ENCODE data around the gene TOPBP1.
A peak's percentile ranks its signal among the peaks of the same experiment; 100 is the strongest.

The TOPBP1 gene

DNA sequence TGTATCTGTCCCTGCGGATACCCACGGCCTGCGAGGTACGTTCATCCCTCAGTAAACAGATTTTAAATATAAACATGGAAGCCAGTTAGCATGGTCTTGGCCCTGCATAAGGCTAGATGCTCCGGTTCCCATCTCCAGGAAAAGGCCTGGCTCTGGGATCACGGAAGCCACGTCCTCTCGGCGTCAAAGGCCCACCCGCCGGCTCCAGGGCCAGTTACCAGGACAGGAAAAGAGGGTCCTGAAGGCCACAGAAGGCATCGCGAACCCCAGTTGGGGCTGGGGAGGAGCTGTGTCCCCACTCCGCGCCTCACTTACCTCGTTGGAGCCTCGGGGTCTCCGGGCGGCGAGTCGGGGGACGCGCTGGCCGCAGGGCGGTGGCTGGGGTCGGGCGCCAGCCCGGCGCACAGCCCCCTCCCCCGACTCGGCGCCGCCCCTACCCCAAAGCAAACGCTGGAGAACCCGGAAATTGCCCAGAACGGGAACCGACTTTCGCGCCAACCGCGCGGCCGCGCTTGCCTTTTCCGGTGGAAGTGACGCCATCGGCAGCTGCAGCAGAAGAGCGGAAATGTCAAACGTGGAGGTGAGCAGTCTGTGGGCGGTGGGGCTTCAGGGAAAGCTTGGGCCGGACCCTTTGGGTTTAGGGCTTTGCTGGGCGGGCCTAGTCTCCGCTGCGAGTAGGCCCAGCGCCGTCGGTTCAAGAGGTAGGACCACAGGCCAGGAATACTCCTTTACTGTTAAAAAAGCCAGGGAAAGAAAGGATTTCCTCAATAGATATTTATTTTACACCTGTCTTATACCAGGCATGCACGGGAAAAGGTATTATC lies at the start of gene TOPBP1:
TSS of gene TOPBP1 (minus strand) at position 488 of the 824 bp plus-strand sequence. CDS start 814 bp downstream, outside the sequence.
- Histone ChIP-seq H3K27ac (peak within 1 kb of the TSS; percentile 66), H3K4me2 (ENCODE audit: low read length) (peak within 1 kb of the TSS; percentile 71), H3K4me1 (peaks cover 3% of the 10 kb centered on the region), H3K79me2 (peaks cover 5% of the 10 kb centered on the region), H3K9ac (peak within 1 kb of the TSS; percentile 61), H3K36me3 (ENCODE audit: control insufficient read depth, insufficient read depth, low read length) (no peaks in the 10 kb centered on the region), H3K27me3 (ENCODE audit: control insufficient read depth, insufficient read depth, low read length) (no peaks in the 10 kb centered on the region), H3K4me3 (ENCODE audit: low read depth, low read length) (peak within 1 kb of the TSS; percentile 72), H2AFZ (peak within 1 kb of the TSS; percentile 99), H3K9me3 (ENCODE audit: control insufficient read depth, low read length) (no peaks in the 10 kb centered on the region)
- TF ChIP-seq, protein P1, sequence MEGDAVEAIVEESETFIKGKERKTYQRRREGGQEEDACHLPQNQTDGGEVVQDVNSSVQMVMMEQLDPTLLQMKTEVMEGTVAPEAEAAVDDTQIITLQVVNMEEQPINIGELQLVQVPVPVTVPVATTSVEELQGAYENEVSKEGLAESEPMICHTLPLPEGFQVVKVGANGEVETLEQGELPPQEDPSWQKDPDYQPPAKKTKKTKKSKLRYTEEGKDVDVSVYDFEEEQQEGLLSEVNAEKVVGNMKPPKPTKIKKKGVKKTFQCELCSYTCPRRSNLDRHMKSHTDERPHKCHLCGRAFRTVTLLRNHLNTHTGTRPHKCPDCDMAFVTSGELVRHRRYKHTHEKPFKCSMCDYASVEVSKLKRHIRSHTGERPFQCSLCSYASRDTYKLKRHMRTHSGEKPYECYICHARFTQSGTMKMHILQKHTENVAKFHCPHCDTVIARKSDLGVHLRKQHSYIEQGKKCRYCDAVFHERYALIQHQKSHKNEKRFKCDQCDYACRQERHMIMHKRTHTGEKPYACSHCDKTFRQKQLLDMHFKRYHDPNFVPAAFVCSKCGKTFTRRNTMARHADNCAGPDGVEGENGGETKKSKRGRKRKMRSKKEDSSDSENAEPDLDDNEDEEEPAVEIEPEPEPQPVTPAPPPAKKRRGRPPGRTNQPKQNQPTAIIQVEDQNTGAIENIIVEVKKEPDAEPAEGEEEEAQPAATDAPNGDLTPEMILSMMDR (IDR thresholded peaks at IDR 0.05): no peak

DNA sequence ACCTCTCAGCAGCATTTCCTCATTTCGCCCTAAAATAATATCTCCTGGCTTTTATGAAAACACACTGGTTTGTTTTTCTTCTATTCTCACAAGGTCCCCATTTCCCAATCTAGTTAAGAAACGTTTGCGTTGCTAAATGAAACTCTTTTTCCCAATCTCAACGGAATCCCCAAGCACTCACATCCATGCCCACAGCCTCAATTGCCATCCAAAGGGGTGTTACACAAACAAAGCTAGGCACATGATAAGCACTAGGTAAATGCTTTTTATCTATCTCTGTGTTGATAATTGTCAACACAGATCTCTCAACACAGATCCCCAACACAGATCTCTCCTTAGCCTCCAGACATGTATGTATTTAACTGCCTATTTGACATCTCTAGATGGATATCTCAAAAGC lies 49.3 kb upstream of the TOPBP1 start:
- H3K4me3 ChIP-seq (ENCODE audit: low read depth, low read length): no peak overlapping the region
- no peaks in the 10 kb centered on the region for H3K36me3 ChIP-seq (ENCODE audit: control insufficient read depth, insufficient read depth, low read length)
- H3K4me2 ChIP-seq (ENCODE audit: low read length): no peak overlapping the region
- H3K27me3 ChIP-seq (ENCODE audit: control insufficient read depth, insufficient read depth, low read length): no peaks in the 10 kb centered on the region
- TF ChIP-seq, protein P1 (IDR thresholded peaks at IDR 0.05): no peak
- no peak overlapping the region for H3K27ac ChIP-seq
- no peak overlapping the region for H2AFZ ChIP-seq
- H3K9me3 ChIP-seq (ENCODE audit: control insufficient read depth, low read length): no peaks in the 10 kb centered on the region
- H3K9ac ChIP-seq: no peak overlapping the region
- H3K79me2 ChIP-seq: no peaks in the 10 kb centered on the region
- no peaks in the 10 kb centered on the region for H3K4me1 ChIP-seq

DNA sequence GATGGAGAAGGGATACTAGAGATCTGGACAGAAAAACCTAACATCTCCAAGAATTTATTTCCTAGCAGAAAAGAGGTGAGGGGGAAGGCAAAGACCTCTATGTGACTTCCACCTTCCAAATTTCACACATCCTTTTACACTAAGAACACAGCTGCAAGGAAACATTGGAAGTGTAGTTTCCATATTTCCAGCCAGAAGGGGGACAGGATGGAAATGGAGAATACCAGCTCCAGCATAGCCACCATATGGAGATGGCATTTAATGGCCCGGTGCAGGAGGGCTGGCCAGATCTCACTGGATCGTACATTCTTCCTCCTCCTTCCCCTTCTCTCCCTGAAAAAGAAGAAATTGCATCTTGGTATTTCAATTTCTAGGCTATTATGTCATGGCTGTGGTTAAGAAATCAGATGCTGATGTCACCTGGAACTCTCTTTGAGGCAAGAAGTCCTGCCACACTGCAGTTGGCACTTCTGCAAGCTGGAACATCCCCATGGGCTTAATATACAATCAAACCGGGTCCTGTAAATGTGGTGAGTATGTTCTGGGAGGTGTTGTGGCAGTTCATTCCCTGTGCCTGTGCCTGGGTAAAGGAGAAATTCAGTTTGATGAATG lies 47.5 kb upstream of the TOPBP1 start:
- H3K79me2 ChIP-seq: no peaks in the 10 kb centered on the region
- no peaks in the 10 kb centered on the region for H3K36me3 ChIP-seq (ENCODE audit: control insufficient read depth, insufficient read depth, low read length)
- TF ChIP-seq, protein P1 (IDR thresholded peaks at IDR 0.05): no peak
- no peak overlapping the region for H3K4me3 ChIP-seq (ENCODE audit: low read depth, low read length)
- H3K4me1 ChIP-seq: no peaks in the 10 kb centered on the region
- H3K9ac ChIP-seq: no peak overlapping the region
- no peak overlapping the region for H3K27ac ChIP-seq
- H2AFZ ChIP-seq: no peak overlapping the region
- H3K9me3 ChIP-seq (ENCODE audit: control insufficient read depth, low read length): no peaks in the 10 kb centered on the region
- no peak overlapping the region for H3K4me2 ChIP-seq (ENCODE audit: low read length)
- no peaks in the 10 kb centered on the region for H3K27me3 ChIP-seq (ENCODE audit: control insufficient read depth, insufficient read depth, low read length)

DNA sequence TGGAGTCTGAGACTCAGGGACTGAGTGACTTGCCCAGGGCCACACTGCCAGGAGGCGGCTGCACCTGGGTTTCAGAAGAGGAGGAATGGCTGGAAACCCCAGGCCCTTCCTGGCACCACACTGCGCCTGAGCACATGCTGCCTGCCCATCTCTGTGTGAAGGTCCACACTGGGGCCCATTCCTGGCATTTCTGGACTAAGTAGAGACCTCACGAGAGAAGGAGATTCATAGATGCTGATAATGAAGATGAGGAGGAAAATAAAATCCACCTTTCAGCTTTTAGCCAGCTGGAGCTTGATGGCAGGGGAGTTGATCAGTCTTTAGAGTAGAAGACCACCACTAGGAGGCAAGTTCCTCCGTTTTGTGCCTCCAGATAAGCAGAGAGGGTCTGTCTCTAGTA lies 44.3 kb upstream of the TOPBP1 start:
- H2AFZ ChIP-seq: no peak overlapping the region
- no peaks in the 10 kb centered on the region for H3K4me1 ChIP-seq
- H3K9ac ChIP-seq: no peak overlapping the region
- H3K4me3 ChIP-seq (ENCODE audit: low read depth, low read length): no peak overlapping the region
- H3K27me3 ChIP-seq (ENCODE audit: control insufficient read depth, insufficient read depth, low read length): no peaks in the 10 kb centered on the region
- no peaks in the 10 kb centered on the region for H3K36me3 ChIP-seq (ENCODE audit: control insufficient read depth, insufficient read depth, low read length)
- no peaks in the 10 kb centered on the region for H3K79me2 ChIP-seq
- H3K9me3 ChIP-seq (ENCODE audit: control insufficient read depth, low read length): no peaks in the 10 kb centered on the region
- H3K27ac ChIP-seq: no peak overlapping the region
- TF ChIP-seq, protein P1 (IDR thresholded peaks at IDR 0.05): no peak
- H3K4me2 ChIP-seq (ENCODE audit: low read length): no peak overlapping the region
